Right lung (tissue), 10 donors: Measurements from ENCODE around the gene GPR119. TPM values are rescaled to one million over a fixed set of nuclear protein-coding genes. Genes with fewer than 3 reads are reported as not detected.
A peak's percentile ranks its signal among the peaks of the same experiment; 100 is the strongest.
"Not testable (repeated sequence)": the region's sequence is repeated elsewhere in the genome, so short reads cannot be mapped to it uniquely, and the experiment has no call there.

Experiments used
- DNase-seq, 2 donors: peaks; one replicate each; pipeline ENCODE4 v3.0.0-alpha.2; 2013
- long read RNA-seq, 8 donors: transcript quantifications; one replicate each; lab custom pipeline, GENCODE V29; 2026
- polyA plus RNA-seq, 5 donors: library from polyadenylated mRNA; unstranded; fragments of 120-200 nt; gene quantifications; one replicate each; pipeline versions ENCODE4 v1.2.1 to v1.2.3, GENCODE V29; 2013; ENCODE audit warnings: inconsistent platforms in 1 of 5, low replicate concordance in 1 of 5; ENCODE audit not compliant: insufficient read length in 5 of 5, insufficient read depth in 1 of 5

Gene GPR119
- not detected for polyA plus RNA-seq
- long read RNA-seq, donor 1, partial matches to known transcripts: 18 of 18 reads
- long read RNA-seq, donor 1, other reads (novel, unspliced or antisense): 0 of 18 reads
- long read RNA-seq, donor 2: 0 reads
- long read RNA-seq, donor 3: 0 reads
- long read RNA-seq, donor 4: 0 reads
- long read RNA-seq, donor 5: 0 reads
- long read RNA-seq, donor 6: 0 reads
- long read RNA-seq, donor 7: 0 reads
- long read RNA-seq, donor 8: 0 reads

DNA sequence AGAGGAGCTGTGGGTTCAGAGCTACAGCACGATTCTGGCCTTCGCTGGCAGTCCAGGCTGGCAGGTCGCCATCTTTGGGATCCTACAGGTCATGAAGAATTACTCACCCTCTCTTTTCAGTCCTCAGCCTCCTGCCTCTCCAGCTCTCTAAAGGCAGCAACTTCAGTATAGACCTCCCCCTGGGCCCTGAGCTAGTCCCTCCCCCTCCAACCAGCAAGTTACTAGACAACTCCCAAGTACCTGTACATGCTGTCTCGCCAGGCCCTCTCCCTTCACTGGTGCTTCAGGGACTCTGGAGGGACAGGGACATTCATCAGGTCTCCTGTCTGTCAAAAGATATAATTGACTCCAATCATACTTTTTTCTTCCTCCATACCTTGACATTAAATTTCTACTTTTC is at the start of gene GPR119:
Gene GPR119, minus strand, starts transcription at position 155 of the 400 bp plus-strand sequence. CDS start 227 bp downstream, outside the sequence.
- no peak for DNase-seq

DNA sequence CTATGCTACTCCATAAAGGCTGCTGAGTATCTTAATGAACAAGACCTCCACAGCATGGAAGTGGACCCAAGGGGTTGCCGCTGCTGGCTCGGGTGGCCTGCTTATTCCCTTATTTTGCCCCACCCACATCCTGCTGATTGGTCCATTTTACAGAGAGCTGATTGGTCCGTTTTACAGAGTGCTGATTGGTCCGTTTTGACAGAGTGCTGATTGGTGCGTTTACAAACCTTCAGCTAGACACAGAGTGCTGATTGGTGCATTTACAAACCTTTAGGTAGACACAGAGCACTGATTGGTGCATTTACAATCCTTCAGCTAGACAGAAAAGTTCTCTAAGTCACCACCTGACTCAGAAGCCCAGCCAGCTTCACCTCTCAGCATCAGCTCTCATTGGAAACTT is 43.8 kb upstream of the GPR119 start:
- DNase-seq: not testable (repeated sequence)

DNA sequence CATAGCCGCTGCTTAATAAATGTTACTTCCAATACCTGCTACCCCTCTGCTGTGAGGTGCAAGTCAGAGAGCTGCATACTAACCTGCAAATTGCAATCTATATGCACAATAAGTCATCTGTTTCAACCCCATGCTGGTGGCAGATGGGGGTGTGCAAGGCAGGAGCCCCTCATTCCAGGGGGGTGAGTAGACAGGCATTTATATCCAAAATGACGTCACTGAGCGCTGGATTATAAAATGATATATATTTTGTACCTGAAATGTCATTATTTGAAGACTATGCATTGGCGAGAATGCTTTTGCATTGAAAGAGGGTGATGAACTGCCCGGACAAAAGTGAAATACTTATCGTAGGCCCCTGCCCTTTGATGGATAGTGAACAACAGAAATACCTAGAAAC is 41.1 kb upstream of the GPR119 start:
- no peak for DNase-seq

DNA sequence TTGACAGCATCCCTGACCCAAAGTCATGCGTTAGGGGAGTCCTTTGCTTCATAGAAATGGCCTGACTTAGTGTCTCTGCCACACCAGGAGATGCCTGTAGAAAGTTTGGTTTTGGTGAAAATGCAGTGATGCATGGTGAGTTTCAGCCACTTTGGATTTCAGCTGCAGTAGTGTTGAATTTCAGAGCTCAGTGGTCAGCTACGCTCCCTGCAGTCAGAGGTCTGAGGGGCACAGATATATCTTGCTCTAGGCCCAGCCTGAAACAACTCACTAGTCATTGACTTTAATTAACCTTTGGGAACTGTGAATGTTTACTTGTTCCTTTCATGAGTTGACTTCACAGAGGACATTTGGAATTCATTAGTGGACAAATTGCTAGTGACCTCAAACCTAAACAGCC is 33.8 kb upstream of the GPR119 start:
- no peak for DNase-seq

DNA sequence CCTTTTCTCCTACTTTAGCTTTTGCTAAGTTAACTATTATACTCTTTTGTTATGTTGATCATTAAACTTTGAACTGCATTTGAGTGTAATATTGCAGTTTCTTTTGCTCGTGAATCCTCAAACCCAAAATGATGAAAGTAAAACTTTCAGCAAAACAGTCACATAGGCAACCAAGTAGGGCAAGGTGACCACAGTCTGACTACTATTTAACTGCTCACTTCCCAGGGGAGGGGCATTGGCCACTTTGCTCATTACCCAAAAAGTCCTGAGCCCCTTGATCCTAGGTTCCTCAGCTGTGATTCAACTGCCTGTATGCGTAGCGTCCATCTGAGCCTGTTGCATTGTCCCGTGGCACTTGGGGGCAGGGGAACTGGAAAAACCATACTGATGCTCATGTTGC is 33.3 kb upstream of the GPR119 start:
- no peak for DNase-seq

DNA sequence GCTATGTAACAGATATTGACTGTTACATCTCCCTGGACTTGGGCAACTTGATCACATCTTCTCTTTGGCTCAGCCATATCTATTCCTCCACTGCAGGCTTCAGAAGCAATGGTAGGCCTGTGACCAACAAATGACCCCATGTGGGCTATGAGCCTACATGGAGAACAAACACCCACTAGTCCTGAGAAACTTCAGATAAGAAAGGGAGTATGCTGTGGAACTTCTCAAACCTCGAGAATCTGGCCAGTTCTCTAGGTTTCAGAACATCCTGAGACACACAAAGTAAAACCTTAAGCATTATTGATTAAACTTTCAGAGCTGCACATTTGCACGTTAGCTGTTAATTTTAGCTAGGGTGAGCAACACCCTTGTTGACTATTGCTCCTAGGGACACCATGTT is 32.6 kb upstream of the GPR119 start:
- DNase-seq: no peak

DNA sequence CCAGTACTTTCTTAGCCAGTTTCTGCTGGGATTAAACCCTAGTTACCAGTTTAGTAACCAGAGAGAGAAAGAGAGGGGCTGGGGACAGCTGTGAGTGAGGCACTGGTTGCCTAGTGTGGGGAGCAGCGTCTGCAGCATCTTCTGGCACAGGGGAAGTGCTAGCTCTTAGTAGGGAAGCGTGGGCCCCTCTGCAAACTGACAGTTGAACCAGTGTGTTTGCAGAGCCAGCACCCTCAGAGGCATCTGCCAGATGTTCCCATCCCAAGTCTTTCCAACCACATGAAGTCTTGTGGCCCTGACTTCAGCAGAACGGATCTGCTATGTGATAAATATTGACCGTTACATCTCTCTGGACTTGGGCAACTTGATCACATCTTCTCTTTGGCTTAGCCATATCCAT is 31.3 kb upstream of the GPR119 start:
- no peak for DNase-seq

DNA sequence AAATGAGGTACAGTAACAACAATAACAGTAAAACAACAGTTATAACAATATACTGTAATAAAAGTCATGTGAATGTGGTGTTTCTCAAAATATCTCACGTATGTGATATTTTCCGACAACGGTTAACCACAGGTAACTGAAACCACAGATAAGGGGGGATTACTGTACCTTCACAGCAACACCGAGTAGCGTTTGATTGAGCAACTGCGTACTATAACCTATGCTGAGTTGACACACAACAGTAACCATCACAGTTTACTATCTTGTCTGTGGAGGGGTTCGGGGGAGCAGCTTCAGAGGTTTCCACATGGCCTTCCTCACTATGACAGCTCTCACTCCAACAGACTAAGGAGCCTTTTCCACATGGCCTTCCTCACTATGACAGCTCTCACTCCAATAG is 29.7 kb upstream of the GPR119 start:
- DNase-seq: no peak

DNA sequence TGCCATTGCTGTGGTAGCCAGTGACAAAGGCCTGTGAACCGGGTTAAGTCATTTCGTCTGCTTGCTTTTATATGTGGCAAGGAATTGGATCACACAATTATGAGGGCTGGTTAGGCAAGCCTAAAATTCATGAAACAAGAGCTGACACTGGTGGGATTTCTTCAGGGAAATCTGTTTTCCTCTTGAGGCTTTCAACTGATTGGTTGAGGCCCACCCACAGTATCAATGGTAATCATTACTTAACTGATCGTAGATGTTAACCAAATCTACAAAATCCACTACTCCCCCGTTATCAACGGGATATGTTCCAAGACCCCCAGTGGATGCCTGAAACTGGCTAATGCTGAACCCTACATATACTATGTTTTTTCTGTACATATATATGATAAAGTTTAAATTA is 29.3 kb upstream of the GPR119 start:
- DNase-seq: no peak

DNA sequence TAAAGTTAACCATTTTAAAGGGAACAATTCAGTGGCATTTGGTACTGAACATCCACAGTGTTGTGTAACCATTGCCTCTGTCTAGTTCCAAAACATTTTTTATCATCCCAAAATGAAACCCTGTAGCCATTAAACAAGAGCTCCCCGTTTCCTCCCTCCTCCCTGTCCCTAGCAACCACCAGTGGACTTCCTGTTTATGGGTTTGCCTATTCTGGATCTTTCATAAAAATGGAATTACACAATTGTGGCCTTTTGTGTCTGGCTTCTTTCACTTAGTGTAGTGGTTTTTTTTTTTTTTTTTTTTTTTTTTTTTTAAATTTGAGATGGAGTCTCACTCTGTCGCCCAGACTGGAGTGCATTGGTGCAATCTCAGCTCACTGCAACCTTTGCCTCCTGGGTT is 27.9 kb upstream of the GPR119 start:
- no peak for DNase-seq

DNA sequence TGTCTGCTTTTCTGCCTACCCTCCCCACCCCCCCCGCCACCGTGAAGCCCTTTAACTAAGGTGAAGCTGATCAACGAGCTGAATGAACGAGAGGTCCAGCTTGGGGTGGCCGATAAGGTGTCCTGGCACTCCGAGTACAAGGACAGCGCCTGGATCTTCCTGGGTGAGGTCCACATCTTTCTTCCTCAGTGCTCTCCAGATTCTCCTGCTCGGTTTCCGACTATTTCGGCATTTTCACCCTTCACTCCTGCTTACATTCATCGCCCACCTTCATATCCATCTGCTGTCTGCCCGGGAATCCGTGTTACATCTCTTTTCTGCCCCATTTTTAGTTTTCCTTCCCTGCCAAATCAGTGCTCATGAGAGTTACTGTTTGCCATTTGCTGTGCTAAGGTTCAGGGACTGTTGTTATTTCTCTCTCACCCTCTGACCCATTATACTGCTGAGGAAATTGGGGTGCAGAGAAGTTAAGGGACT is 16.8 kb upstream of the GPR119 start:
- no peak for DNase-seq

DNA sequence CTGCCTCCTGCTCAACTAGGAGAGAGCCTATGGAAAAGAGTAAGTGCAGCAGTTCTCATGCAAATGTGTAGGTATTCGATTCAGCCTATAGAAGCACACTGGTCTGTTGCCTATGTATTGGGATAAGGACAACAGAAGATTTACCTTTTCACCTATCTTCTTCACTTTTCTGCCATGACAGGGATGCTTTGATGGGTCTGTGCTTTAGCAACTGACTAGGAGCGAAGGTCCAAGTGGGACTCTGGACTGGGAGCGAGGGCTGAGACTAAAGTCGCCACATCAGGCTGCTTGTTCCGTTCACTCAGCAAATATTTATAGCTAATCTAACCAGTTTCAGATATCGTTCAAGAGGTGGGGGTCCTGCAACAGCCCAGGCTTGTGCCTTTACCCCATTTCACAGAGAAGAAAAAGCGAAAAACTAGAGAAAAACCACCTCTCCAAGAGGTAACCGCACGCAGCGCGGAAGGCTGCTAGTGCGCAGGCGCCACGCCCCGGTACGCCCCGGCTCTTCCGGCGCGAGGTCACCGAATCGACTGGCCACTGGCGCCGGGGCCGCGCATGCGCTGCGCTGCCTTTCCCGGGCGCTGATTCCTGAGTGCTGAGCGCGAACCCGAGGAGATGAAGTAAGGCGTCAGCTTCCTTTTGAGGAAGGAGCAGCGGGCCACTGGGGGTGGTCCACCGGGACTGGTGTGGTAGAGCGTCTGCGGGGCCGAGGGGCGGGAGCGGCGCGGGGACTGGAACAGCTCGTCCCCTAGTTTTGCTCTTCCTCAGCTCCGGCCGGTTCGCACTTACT is 16.1 kb upstream of the GPR119 start, which contains the start of gene RBMX2:
Gene RBMX2, plus strand, starts transcription at position 573 of the 793 bp plus-strand sequence. Its CDS starts 46 bp downstream, at position 619.
- peak; percentile 73 to 76 for DNase-seq

DNA sequence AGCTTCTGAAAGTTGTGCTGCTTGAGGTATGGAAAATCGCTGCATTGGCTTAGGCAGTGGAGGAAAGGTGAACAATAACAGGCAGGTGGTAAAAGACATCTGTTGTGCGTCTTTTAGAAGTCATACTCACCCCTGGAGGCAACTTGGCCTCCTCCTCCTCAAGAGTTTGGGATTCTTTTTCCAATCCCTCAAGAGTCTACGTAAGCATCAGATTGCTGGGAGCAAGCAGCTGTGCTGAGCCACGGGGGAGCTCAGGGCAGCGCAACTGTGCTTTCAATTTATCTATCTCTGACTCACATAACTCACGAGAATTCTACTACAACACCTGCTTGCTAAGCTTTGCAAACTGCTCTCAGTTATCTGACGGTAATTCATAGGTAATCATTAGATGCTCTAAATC is 9.9 kb upstream of the GPR119 start:
- DNase-seq: no peak

DNA sequence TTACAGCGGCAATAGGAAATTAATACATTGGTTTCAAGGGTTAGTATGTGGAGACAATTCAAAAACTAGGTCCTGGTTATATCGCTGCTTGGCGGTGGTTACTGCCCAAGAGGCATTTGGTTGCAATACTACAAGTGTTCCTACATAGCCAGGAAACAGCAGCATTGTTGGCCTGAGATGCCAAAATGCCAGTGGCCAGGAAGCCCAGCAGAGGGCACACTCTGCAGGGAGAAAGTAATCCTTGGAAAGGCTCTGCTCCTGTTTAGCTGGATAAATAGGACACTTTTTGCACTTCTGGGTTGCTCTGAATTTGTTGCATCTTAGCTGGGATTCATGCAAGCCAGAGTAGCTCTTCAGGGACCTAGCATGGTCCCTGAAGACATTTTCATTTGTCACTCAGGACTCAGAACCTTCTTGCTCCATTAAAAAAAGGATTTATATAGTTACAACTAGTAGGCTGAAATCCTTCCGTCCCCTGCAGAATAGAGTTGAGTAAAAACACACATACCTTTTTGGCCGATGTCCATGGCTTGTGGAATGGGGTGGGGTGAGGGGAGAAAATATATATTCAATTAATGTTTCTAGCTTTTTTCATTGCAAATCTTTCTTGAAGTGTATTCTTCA is 8.1 kb upstream of the GPR119 start:
- peak in 1 of 2 donors; percentile 18 for DNase-seq

DNA sequence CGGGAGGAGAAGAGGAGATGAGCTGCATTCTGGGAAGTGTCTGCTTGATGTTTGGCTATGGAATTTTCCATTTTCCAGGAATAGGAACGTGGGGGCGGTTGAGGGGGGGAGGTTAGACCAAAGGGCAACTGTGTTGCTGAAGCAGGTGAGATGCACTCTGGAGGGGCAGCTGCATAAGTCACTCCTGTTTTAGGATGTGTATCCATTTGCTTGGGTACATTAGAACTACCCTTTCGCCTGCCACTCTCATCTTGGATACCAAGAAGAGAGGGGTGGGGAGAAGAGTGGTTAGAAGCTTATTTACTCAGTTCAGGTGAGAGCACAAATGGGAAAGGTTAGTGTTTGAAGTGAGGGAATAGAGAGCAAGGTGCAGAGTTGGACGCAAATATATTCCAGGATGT is 934 bp upstream of the GPR119 start:
- no peak for DNase-seq

DNA sequence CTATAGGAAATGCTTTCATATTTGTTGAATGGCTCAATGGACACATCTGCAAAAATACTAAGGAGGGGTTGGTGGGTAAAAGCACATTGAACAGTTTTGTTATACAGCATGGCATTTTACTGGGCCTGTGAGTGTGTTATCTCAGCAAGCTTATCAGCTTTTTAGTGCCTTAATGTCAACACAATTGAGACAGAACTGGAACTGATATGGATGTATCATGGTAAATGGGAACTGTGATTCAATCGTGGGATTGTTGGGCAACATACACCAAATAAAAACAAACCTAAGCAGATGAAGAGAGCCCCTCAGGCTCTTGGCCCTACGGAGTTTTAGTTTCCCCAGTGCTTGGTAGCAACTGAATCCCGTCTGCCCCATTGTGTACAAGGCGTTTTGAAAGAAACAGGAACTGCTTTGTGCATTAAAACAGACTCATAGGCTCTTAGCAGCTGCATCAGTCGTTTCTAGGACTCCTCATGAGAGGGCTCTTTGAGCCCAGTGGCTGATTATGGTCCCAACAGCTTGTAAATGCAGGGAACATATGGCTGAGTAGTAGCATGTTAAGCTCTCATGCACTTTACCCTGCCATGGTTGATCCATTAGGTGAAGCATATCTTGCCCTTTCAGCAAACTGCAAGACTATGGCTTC is 7.3 kb downstream of the GPR119 start:
- DNase-seq: no peak

DNA sequence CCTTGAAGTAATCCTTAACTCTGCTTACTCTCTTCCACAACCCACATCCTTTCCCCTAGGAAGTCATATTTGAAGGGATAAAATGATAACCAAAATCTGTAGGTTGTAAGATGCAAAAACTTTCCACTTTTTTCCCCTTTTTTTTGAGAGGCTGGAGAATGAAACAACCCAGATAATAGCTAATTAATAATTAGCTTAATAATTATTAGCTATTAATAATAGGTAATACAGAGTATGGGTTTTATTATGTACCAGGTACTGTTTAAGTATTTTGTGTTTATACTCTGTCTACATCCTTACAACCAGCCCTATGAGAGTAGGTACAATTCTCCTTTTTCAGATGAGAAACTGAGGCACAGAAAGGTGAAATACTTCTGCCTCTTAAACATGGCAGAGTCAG is 9.4 kb downstream of the GPR119 start:
- no peak for DNase-seq

DNA sequence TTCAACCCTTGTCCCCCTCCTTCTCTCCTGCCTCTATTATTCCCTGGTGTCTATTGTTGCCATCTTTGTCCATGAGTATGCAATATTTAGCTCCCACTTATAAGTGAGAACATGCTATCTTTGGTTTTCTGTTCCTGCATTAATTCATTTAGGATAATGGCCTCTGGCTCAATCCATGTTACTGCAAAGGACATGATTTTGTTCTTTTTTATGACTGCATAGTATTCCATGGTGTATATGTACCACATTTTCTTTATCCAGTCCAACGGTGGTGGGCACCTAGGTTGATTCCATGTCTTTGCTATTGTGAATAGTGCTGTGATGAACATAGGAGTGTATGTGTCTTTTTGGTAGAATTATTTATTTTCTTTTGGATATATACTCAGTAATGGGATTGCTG is 33.4 kb downstream of the GPR119 start:
- not testable (repeated sequence) for DNase-seq

DNA sequence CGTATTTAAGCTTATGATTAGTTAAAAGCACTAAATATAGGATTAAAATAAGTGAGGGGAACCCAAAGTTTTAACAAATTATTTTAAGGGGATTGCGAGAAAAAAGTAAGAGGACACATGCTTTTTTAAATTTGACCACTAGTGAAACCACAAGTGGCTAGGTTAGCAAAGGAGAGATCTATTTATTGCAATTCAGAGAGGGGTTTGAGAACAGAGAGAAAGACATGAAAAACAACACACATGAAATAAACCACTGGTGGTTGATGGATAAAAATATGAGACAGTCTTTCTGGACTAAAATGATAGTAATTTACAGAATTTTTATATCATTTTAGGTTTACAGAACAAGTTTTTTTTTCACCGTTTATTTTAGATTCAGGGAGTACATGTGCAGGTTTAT is 33.9 kb downstream of the GPR119 start:
- no peak for DNase-seq

DNA sequence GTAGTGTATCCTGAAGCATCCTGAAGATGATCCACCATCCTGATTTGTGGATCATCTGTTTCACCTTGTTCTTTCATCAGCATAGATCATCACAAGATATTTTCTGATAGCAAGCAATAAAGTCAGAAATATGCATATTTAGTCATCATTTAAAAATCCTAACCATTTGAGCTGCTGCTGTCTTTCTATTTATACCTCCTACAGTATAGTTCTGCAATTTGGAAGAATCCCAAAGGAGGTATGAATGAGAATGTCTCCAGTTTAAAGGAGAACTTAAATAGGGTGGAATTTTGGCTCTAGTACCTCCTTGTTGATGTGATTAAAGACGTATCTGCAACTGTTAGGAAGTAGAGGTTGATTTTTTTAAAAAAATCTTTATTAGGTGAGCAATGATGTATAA is 38.2 kb downstream of the GPR119 start:
- no peak for DNase-seq

DNA sequence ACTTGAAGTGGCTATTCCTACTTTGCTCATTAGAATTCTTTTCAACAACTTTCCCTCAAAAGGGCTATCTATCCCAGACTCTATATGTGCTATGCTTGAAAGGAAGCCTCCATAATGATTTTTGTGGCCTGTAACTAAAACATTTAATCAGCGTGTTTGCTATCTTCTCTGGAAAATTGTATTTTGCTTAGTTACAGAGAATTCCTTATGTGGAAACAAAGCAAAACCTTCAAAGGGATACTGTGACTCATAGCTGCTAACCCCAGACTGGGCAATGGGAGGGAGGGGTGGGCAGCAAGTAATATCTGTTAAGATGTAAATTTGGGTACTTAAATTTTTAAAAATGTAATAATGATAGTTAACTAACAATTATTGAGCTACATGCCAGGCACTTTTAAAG is 42.1 kb downstream of the GPR119 start:
- DNase-seq: no peak

DNA sequence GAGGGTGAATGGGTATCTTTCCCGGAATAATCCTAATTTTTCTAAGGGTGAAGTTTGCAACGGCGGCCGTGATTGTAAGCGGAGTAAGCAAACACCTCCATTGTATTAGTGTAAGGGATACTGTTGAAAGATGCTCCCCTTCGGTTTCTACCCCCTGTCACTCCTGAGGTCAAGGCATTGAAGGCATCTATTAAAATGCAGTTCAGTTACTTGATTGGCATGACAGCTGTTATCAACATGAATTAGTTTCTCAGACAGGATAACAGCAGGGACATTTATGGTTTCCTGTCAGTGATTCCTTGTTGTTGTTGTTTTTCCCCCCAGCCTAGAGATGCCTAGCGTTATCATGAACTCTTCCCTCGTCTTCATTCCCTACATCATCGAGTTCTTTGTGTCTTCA is 45.2 kb downstream of the GPR119 start:
- peak in 1 of 2 donors; percentile 2 for DNase-seq
